Measurements from ENCODE around the gene SLC37A3. TPM values are rescaled to one million over a fixed set of nuclear protein-coding genes. Genes with fewer than 3 reads are reported as not detected.

The SLC37A3 gene
- total RNA-seq, 1 experiment from 2014 or later = 52.7 TPM

GRCh38 chr7:140350056-140350455 lies 48.3 kb downstream of the SLC37A3 start:
- Histone ChIP-seq H2BK15ac (ENCODE audit: low read depth, low read length) (no peak overlapping the region), H3K4me2 (ENCODE audit: insufficient read depth, insufficient read length, low read length) (no peak overlapping the region), H2AK5ac (ENCODE audit: insufficient read length, low read length) (no peak overlapping the region), H2AFZ (ENCODE audit: low read length) (no peak overlapping the region), H4K8ac (replicated peaks; ENCODE audit: insufficient read length, low read depth, low read length) (no peak overlapping the region), H3K23ac (ENCODE audit: insufficient read length, low read depth, low read length) (no peak overlapping the region), H3K9me3 (ENCODE audit: control insufficient read depth, low read depth, low read length) (no peaks in the 10 kb centered on the region), H3K18ac (ENCODE audit: insufficient read length, low read depth, low read length) (no peak overlapping the region), H3K27me3 (ENCODE audit: insufficient read depth, low read length) (no peaks in the 10 kb centered on the region), H2BK12ac (ENCODE audit: insufficient read length, low read depth, low read length) (no peak overlapping the region), H3K27ac (ENCODE audit: insufficient read length, low read depth, low read length) (no peak overlapping the region), H3K56ac (ENCODE audit: insufficient read length, low read depth, low read length) (no peak overlapping the region), H4K91ac (ENCODE audit: insufficient read length, low read depth, low read length) (no peak overlapping the region), H2BK20ac (ENCODE audit: low read depth, low read length, poor library complexity, severe bottlenecking) (no peak overlapping the region), H3K79me2 (ENCODE audit: insufficient read depth, low read length) (no peaks in the 10 kb centered on the region), H3K79me1 (ENCODE audit: insufficient read depth, low read depth, low read length, poor library complexity, severe bottlenecking) (no peaks in the 10 kb centered on the region), H3K4me1 (ENCODE audit: insufficient read depth, low read length) (peaks cover 3% of the 10 kb centered on the region; the same call in 1 of the 2 replicates), H3T11ph (ENCODE audit: low read length) (no peak overlapping the region), H3K9ac (ENCODE audit: extremely low read depth, insufficient read length, low read length) (no peak overlapping the region), H3K23me2 (ENCODE audit: insufficient read length, low read depth, low read length, poor library complexity, severe bottlenecking) (no peaks in the 10 kb centered on the region), H3K4ac (ENCODE audit: low read depth, low read length) (no peak overlapping the region), H3K14ac (ENCODE audit: insufficient read depth, low read length) (no peak overlapping the region), H2BK5ac (ENCODE audit: insufficient read length, low read length) (no peak overlapping the region), H2BK120ac (ENCODE audit: low read depth, low read length, poor library complexity, severe bottlenecking) (no peak overlapping the region), H4K5ac (ENCODE audit: insufficient read length, low read depth, low read length) (no peak overlapping the region), H4K20me1 (ENCODE audit: control insufficient read depth, insufficient read depth, insufficient read length) (peaks cover 3% of the 10 kb centered on the region)
- TF ChIP-seq, protein P1, sequence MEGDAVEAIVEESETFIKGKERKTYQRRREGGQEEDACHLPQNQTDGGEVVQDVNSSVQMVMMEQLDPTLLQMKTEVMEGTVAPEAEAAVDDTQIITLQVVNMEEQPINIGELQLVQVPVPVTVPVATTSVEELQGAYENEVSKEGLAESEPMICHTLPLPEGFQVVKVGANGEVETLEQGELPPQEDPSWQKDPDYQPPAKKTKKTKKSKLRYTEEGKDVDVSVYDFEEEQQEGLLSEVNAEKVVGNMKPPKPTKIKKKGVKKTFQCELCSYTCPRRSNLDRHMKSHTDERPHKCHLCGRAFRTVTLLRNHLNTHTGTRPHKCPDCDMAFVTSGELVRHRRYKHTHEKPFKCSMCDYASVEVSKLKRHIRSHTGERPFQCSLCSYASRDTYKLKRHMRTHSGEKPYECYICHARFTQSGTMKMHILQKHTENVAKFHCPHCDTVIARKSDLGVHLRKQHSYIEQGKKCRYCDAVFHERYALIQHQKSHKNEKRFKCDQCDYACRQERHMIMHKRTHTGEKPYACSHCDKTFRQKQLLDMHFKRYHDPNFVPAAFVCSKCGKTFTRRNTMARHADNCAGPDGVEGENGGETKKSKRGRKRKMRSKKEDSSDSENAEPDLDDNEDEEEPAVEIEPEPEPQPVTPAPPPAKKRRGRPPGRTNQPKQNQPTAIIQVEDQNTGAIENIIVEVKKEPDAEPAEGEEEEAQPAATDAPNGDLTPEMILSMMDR (conservative IDR thresholded peaks at IDR 0.05) = no peak
- DNase-seq = no peak
- Mint-ChIP-seq H3K9me3 (no peaks in the 10 kb centered on the region), H3K36me3 (ENCODE audit: insufficient read depth in 1 of 3, low read depth in 3 of 3) (peaks cover 27 to 74% (median 72%) of the 10 kb centered on the region in 3 experiments; a peak in 6 of 7 replicates), H3K27me3 (ENCODE audit: low read depth) (no peaks in the 10 kb centered on the region), H3K4me1 (peaks cover 8 to 21% of the 10 kb centered on the region in 2 experiments), H3K4me3 (no peak overlapping the region; a peak in 1 of 5 replicates), H3K27ac (peak overlapping the region in 1 of 3 experiments; percentile 75; a peak in 1 of 7 replicates)
- no CpG with 5 or more reads among the region's 5 CpGs for WGBS (ENCODE audit: extremely low coverage, insufficient read length, low lambda C conversion rate)

Measured in H9 (cell line).